Measurements from ENCODE around the gene AQR. TPM values are rescaled to one million over a fixed set of nuclear protein-coding genes. Genes with fewer than 3 reads are reported as not detected.

AQR gene
- total RNA-seq, 1 donor from 2014 or later, result 36.8 TPM

DNA sequence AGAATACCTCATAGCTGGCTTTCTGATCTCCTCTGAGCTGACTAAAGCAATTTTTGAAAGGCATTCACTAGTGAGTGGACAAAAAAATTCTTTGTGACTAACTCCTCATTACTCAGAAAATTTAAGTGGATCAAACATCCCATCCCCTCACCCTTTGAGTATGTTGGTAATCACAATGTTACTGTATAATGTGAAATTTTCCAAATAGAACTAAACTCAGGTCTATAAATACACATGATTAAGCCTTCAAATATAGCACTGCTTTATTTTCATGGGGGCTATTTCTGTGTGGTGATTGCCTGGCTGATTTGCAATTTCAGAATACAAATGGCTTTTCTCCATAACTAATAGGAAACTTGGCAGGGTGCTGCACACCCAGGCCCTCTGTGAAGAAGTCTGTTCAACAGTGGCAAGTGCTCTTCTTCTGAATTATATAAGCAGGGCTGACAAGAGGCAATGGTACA is 128.2 kb downstream of the AQR start:
- no peaks in the 10 kb centered on the region for H3K9me3 Mint-ChIP-seq
- DNase-seq (ENCODE audit: low read depth, low spot score), result no peak
- H3K36me3 Mint-ChIP-seq (ENCODE audit: low read depth), result no peaks in the 10 kb centered on the region

DNA sequence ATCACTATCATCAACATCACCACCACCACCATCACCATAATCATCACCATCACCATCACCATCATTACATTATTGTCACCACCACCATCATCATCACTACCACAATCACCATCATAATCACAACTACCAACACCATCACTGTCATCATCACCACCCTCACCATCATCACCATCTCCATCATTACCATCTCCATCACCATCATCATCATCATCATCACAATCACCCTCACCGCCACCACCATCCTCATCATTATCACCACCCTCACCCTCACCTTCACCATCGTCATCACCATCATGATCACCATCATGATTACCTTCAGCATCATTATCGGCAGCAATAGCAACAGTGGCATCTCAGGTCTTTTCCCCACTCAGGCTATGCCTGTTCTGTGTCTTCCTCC is 131.3 kb downstream of the AQR start:
- TF ChIP-seq, protein P1, sequence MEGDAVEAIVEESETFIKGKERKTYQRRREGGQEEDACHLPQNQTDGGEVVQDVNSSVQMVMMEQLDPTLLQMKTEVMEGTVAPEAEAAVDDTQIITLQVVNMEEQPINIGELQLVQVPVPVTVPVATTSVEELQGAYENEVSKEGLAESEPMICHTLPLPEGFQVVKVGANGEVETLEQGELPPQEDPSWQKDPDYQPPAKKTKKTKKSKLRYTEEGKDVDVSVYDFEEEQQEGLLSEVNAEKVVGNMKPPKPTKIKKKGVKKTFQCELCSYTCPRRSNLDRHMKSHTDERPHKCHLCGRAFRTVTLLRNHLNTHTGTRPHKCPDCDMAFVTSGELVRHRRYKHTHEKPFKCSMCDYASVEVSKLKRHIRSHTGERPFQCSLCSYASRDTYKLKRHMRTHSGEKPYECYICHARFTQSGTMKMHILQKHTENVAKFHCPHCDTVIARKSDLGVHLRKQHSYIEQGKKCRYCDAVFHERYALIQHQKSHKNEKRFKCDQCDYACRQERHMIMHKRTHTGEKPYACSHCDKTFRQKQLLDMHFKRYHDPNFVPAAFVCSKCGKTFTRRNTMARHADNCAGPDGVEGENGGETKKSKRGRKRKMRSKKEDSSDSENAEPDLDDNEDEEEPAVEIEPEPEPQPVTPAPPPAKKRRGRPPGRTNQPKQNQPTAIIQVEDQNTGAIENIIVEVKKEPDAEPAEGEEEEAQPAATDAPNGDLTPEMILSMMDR (conservative IDR thresholded peaks at IDR 0.05), result no peak
- Mint-ChIP-seq H3K27ac (ENCODE audit: unreplicated experiment) (no peak overlapping the region), H3K4me1 (no peaks in the 10 kb centered on the region), H3K36me3 (ENCODE audit: low read depth) (peaks cover 7% of the 10 kb centered on the region), H3K4me3 (no peak overlapping the region), H3K27me3 (ENCODE audit: low read depth) (no peaks in the 10 kb centered on the region), H3K9me3 (peaks cover 10% of the 10 kb centered on the region)
- no peak for DNase-seq (ENCODE audit: low read depth, low spot score)

More for the DNA sequence above, 128.2 kb downstream of the AQR start:
- H3K4me1 Mint-ChIP-seq, result no peaks in the 10 kb centered on the region
- H3K4me3 Mint-ChIP-seq, result no peak overlapping the region
- H3K27ac Mint-ChIP-seq (ENCODE audit: unreplicated experiment), result no peak overlapping the region
- TF ChIP-seq, protein P1 (conservative IDR thresholded peaks at IDR 0.05), result no peak
- no peaks in the 10 kb centered on the region for H3K27me3 Mint-ChIP-seq (ENCODE audit: low read depth)

DNA sequence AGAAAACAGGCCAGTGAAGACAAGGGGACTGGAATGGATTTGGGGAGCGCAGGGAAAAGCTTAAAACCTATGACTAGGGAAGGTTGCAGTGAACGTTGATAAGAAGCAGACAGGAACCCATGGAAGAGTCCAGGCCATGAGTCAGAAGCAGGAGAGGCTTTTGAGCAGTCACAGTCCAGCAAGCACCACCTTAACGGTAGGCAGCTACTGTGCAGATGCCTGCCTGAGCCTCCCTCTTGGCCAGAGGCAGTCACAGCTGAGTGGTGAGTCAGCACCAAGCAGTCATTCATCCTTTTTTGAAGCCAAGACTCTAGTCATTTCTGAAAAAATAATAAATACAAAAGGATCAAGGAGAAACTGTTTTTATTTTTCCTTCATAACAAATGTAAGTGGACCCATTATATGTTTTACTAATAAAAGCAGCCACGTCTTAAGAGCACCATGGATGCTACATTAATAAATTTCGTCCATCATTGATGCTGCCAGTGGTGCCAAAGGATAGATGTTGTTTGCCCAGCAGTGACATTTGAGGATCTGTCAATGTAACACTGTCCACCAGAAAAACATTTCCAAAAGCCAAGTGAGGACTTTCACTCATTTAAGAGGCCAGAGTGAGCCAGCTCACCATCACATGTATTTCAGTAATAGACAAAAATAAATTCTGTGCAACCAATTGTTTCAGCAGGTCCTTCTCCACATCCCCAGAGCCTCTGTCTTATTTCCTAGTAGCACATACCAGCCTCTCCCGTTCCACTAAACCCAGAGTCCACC is 132.1 kb downstream of the AQR start:
- Mint-ChIP-seq H3K4me3 (no peak overlapping the region), H3K27ac (ENCODE audit: unreplicated experiment) (no peak overlapping the region), H3K4me1 (no peaks in the 10 kb centered on the region), H3K27me3 (ENCODE audit: low read depth) (no peaks in the 10 kb centered on the region), H3K9me3 (peaks cover 12% of the 10 kb centered on the region), H3K36me3 (ENCODE audit: low read depth) (peaks cover 7% of the 10 kb centered on the region)
- DNase-seq (ENCODE audit: low read depth, low spot score), result no peak
- TF ChIP-seq, protein P1 (conservative IDR thresholded peaks at IDR 0.05), result no peak

DNA sequence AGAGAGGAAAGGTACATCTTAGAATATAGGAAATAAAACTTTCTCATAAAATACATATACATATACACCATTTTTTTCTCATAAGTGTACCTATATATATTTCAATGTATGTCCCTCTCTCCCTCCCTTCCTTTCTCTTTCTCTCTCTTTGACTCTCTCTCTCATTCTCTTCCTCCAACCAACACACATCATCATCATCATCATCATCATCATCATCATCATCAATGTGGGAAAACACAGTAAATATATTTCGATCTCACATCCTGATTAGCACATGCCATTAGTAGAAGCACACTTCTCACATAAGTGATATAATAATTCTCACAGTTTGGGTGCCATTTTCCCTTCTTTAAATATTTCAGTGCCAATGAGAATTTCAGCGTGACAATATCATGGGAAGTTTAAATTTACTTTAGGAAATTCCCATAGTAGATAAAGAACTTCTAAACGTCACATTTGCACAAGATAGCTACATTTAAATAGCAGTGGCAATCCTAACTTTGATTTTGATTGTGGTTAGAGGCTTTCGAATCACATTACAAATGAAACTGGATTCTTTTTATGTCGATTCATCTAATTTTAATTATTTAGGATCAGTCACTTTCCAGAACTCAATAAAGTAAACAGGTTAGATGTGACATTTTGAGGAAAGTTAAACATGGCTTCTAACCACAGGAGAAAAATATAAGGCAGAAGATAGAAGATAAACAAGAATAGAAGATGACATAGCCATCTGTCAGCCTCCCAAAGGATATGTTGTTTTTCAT is 141.2 kb downstream of the AQR start:
- Mint-ChIP-seq H3K9me3 (peaks cover 2% of the 10 kb centered on the region), H3K36me3 (ENCODE audit: low read depth) (no peaks in the 10 kb centered on the region), H3K27me3 (ENCODE audit: low read depth) (peaks cover 9% of the 10 kb centered on the region), H3K4me1 (no peaks in the 10 kb centered on the region), H3K27ac (ENCODE audit: unreplicated experiment) (no peak overlapping the region), H3K4me3 (no peak overlapping the region)
- no peak for DNase-seq (ENCODE audit: low read depth, low spot score)
- TF ChIP-seq, protein P1 (conservative IDR thresholded peaks at IDR 0.05), result no peak

DNA sequence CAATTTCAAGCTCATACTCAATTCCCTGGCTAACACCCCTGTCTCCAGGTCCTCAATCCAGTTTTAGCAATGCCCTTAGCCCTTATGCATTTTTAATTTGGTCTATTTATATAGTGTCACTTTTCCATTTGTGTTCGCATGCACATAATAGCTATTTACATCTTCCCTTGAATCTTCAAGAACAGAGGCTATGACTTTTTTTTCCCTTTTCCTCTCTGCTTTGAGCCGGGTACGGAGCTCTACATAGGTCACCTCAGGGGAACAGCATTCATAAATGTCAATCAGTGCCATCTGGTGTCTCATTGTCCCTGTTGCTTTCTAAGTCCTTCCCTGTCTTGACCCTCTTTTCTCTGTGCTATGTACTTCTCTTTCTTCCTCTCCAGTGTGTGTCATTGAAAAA is 147.7 kb downstream of the AQR start:
- Mint-ChIP-seq H3K4me1 (peaks cover 6% of the 10 kb centered on the region), H3K9me3 (no peaks in the 10 kb centered on the region), H3K27ac (ENCODE audit: unreplicated experiment) (no peak overlapping the region), H3K4me3 (no peak overlapping the region), H3K27me3 (ENCODE audit: low read depth) (peaks cover 17% of the 10 kb centered on the region), H3K36me3 (ENCODE audit: low read depth) (no peaks in the 10 kb centered on the region)
- DNase-seq (ENCODE audit: low read depth, low spot score), result no peak
- TF ChIP-seq, protein P1 (conservative IDR thresholded peaks at IDR 0.05), result no peak
